Activated T-cell treated with anti-CD3 and anti-CD28 coated beads, Interleukin-2, amount 50 U/mL, for 1 hour (primary cell): ENCODE measurements around the gene IRGM.
"Not testable (repeated sequence)": the region's sequence is repeated elsewhere in the genome, so short reads cannot be mapped to it uniquely, and the experiment has no call there.

ENCODE experiments used
- DNase-seq: peaks from one replicate; pipeline ENCODE4 v3.0.0-alpha.2; 2020

Gene IRGM, protein sequence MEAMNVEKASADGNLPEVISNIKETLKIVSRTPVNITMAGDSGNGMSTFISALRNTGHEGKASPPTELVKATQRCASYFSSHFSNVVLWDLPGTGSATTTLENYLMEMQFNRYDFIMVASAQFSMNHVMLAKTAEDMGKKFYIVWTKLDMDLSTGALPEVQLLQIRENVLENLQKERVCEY

DNA sequence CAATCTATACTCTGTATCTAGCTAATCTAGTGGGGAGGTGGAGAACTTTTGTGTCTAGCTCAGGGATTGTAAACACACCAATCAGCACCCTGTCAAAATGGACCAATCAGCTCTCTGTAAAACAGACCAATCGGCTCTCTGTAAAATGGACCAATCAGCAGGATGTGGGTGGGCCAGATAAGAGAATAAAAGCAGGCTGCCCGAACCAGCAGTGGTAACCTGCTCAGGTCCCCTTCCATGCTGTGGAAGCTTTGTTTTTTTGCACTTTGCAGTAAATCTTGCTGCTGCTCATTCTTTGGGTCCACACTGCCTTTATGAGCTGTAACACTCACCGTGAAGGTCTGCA lies at the start of gene IRGM:
TSS of gene IRGM (plus strand) at position 214 of the 346 bp plus-strand sequence. CDS start 1,603 bp downstream, outside the sequence.
- not testable (repeated sequence) for DNase-seq

DNA sequence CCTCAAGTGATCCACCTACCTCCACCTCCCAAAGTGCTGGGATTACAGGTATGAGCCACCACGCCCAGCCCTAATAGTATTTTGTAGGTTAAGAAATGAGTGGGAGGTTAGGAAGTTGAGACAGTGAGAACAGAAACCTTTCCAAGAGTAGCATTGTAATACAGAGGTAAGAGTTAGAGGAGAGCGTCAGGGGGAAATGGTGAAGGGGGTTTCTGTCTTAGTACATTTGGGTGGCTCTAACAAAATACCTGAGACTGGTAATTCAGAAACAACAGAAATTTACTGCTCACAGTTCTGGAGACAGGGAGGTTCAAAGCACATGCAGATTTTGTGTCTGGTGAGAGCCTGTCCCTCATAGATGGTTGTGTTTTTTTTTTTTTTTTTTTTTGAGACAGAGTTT lies 48.9 kb upstream of the IRGM start:
- no peak for DNase-seq

DNA sequence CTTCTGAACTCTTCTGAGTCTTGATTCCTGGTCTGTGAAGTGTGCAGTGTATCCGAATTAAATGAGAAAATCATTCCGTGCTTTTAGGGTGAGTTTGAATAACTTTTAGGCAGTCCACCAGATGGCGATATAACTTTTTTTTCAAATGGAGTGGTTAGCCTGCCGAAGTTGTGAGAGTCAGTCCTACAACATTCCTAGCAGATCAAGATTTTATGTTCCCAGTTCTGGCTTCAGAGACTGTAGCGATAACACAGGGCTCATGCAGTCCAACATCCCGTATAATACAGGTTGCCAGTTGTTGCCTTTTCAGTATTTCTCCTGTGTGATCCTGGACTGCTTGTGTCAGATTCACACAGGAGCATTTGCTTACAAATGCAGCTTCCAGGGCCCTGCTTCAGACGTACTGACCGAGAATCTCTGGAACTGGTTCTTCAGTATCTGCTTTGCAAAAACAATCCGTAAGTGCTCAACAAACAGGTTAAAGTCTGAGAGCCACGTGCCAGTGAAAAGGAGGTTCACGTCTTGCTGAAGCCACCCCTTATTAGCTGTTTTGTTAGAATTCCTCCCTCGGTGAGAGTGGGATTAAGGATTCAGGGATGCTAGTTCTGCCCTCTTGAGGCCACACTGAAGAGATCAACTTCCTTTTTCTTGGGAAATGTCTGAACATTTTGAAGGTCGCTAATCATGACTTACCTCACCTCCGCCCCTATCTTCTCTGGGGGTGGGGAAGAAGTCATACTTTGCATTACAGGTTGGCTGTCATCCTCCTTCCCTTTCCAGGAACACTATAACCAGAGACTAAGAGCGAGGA lies 45.0 kb upstream of the IRGM start:
- DNase-seq: no peak

DNA sequence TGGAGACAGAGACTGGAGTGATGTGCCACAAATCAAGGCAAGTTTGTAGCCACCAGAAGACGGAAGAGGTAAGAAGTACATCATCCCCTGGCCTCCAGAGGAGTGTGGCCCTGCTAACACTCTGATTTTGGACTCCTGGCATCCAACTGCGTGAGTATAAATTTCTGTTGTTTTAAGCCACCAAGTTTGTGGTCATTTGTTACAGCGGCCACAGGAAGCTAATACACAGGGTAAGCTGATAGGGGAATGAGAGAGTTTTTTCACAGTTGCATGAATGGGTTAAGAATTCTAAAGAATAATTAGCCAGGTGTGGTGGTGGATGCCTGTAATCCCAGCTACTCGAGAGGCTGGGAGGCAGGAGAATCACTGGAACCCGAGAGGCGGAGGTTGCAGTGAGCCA lies 41.9 kb upstream of the IRGM start:
- no peak for DNase-seq

DNA sequence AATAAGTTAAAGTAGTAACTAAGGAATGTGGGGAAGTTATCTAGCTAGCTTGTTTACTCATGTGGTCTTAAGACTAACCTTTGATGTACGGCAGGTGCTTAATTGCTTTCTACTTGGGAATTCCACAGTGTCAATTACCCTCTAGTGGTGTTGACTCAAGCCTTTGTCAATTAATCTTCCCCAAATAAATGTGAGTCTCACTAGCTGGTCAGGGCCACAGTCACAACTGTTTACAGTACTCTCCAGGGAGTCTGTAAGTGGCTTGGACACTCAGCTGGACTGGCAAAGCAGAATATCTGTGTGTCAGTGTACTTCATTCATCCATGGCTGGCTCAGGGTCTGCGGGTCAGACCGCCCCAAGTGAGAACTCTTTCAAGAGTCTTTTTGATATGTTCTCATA lies 37.0 kb upstream of the IRGM start:
- no peak for DNase-seq

DNA sequence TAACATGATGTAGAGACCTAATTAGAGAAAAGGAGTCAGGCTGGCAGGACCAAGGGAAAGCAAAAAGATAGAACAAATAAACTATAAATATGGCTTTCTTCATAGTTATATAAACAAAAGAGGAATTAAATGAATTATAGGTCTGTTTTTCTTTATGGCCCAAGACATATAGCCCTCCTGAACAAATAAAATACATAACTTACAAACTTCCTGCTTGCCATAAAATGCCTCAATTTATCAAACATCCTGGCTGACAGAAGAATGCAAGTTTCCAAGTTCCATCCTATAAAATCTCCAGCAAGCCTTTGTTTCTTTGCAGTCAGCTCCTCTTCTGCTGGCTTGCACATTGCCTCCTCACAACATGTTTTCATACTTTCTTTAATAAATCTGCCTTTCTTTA lies 31.3 kb upstream of the IRGM start:
- DNase-seq: no peak

DNA sequence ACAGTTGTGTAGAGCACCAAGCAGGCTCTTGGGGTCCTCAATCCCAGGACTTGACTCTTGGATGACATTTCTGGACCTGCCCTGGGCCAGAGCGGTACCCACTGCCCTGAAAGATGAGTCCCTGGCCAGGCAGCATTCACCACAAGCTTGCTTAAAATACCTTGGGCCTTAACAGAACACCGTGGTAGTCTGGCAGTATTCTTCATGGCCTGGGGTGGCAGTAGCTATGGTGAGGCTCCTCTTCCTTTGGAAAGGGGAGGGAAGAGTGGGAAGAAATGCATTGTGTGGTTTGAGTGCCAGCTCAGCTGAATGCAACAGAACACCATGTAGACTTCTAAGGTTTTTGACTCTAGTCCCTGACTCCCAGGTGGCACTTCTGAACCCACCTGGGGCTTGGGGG lies 29.4 kb upstream of the IRGM start:
- no peak for DNase-seq

DNA sequence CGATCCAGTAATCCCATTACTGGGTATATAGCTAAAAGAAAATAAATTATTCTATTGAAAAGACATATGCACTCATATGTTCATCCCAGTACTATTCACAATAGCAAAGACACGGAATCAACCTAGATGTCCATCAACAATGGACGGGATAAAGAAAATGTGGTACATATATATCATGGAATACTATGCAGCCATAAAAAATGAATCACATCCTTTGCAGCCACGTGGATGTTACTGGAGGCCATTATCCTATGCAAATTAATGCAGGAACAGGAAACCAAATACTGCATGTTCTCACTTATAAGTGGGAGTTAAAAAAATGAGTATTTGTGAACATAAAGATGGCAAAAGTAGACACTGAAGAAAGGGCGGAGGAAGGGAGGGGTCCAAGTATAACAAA lies 16.6 kb upstream of the IRGM start:
- DNase-seq: no peak

DNA sequence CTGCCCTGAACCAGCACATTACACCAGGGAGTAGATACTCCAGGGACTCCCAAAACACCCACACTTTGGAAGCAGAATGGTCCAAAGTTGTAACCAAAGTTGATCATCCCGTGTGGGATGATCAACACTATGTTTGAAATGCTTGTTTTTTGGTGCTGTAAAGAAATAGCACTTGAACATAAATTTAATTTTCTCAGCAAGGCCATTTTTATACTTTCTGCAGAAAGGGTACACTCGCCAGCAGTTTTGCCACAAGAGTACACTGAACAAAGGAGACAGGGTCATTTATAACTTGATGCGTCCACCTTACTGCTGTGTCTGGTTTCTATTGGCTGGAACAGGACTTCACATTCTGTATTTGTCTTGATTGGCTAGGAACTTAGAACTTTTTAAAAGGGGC lies 14.5 kb upstream of the IRGM start:
- not testable (repeated sequence) for DNase-seq

DNA sequence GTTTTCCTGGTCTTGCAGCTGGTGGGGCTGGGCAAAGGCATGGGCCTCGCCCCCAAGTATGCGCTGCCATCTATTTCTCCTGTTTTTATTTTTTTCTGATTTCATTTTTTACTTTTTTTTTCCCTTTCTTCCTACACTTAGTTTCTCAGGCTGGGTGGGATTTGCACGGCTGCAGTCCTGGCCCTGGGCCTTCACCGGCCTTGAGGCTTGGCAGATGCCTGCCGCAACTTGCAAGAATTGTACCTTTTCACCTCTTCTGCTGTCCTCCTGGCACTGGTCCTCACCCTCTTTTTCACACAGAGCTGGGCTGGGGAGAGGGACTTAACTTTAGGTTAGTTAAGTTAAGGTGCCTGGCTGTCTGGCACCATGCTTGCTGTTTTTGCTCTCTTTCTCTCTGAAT lies 10.3 kb upstream of the IRGM start:
- no peak for DNase-seq

DNA sequence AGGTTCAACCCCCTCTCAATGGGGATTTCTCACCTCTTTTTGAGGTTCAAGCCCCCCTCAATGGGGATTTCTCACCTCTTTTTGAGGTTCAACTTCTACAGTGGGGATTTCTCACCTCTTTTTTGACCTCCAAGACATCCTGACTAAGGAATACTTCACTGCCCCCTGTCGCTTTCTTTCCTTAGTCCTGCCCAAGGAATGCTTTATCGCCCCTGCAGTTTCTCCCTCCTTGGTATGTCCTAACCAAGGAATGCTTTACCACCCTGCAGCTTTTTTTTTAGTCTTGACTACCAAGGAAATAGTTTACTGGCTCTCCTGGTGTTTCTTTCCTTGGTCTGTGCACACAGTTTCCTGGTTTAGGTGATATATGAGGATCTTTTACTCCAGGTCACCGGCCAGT lies 9.6 kb upstream of the IRGM start:
- DNase-seq: no peak

DNA sequence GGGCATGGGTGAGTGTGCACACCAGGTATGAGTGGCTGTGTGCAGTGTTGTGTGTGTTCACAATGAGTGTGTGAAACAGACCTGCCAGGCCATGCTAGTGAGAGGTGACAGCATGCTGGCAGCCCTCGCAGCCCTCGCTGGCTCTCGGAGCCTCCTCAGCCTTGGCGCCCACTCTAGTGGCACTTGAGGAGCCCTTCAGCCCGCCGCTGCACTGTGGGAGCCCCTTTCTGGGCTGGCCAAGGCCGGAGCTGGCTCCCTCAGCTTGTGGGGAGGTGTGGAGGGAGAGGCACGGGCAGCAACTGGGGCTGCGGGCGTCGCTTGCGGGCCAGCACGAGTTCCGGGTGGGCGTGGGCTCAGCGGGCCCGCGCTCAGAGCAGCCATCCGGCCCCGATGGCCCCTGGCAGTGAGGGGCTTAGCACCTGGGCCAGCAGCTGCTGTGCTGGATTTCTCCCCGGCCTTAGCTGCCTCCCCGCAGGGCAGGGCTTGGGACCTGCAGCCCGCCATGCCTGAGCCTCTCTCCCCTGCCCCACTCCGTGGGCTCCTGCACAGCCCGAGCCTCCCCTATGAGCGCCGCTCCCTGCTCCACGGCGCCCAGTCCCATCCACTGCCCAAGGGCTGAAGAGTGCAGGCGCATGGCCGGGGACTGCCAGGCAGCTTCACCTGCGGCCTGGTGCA lies 999 bp upstream of the IRGM start:
- DNase-seq: not testable (repeated sequence)

DNA sequence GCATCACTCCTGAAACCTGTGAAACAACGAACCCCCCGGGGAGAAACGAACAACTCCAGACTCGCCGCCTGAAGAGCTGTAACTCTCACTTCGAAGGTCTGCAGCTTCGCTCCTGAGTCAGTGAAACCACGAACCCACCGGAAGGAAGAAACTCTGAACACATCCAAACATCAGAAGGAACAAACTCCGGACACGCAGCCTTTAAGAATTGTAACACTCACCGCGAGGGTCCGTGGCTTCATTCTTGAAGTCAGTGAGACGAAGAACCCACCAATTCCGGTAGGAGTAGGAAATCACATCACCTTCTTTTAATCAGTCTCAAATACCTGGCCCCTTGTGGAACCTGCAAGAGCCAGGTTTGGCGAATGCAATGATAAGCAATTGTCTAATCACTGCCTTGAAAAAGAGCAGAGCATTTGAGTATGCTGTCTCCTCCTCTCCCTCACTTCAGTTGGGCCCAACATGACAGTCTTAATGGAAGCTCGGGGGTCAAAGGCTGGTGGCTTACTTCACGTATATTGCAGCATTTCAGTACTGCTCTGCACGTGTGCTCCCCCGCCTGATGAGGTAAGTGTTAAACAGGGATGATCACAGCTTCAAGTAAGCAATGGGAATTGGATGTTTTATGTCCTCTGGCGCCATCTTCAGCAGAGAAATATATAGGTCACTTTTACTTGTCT lies 473 bp downstream of the IRGM start:
- DNase-seq: peak; percentile 49

DNA sequence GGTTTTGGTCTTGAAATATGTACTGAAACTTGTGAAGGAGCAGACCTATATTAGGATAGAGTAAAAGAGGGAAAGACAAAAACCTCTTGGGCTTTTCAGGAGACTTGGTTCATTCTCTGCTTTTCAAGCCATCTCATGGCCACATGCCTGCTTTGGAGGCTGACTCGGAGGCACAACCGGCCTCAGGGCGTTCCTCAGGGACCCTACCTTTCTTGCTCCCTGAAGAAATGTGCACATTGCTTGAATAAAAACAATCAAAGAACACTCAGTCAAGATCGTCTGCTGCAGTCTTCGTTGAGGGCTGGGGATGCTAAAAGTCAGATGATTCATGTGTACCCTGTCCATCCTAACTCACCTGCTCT lies 994 bp downstream of the IRGM start:
- no peak for DNase-seq

DNA sequence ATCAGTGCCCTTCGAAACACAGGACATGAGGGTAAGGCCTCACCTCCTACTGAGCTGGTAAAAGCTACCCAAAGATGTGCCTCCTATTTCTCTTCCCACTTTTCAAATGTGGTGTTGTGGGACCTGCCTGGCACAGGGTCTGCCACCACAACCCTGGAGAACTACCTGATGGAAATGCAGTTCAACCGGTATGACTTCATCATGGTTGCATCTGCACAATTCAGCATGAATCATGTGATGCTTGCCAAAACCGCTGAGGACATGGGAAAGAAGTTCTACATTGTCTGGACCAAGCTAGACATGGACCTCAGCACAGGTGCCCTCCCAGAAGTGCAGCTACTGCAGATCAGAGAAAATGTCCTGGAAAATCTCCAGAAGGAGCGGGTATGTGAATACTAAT lies 1.9 kb downstream of the IRGM start:
- no peak for DNase-seq

DNA sequence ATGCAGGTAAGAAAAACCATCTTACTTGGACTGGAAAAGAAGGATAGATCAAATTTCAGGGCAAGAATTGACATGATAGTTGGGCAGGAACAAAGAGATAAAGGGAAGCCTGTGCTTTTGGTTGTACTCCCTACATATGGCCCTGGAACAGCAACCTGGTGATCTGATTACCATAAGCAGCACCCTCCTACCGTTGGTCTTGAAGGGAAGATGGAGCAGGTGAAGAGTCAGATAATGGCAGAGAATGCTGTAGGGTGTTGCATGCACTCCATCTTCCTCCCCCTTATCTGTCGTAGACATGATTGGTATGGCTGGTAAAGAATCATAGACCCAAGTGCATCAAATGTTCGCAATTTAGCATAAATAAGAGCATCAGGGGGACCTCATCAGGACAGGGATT lies 4.7 kb downstream of the IRGM start:
- DNase-seq: no peak

DNA sequence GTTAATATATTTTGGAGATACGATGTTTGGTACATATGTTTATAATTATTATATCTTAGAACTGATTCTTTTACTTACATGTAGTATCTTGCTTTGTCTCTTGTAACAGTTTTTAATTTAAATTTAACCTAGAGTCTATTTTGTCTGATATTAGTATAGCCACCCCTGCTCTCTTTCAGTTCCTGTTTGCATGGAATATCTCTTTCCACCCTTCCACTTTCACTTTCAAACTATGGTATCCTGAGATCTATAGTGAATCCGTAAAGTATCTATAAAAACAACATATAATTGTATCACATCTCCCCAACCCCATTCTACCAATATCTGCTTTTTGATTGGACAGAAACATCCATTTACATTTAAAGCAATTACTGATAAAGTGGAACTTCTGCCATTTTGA lies 7.2 kb downstream of the IRGM start:
- no peak for DNase-seq

DNA sequence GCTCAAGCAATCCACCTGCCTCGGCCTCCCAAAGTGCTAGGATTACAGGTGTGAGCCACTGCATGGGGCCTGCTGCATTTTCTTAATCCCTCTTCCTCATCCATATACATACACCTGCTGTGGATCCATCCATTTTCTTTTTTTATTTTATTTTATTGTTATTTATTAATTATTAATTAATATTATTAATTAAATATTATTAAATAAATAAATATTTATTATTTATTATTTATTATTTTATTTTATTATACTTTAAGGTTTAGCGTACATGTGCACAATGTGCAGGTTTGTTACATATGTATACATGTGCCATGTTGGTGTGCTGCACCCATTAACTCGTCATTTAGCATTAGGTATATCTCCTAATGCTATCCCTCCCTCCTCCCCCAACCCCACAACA lies 10.4 kb downstream of the IRGM start:
- not testable (repeated sequence) for DNase-seq

DNA sequence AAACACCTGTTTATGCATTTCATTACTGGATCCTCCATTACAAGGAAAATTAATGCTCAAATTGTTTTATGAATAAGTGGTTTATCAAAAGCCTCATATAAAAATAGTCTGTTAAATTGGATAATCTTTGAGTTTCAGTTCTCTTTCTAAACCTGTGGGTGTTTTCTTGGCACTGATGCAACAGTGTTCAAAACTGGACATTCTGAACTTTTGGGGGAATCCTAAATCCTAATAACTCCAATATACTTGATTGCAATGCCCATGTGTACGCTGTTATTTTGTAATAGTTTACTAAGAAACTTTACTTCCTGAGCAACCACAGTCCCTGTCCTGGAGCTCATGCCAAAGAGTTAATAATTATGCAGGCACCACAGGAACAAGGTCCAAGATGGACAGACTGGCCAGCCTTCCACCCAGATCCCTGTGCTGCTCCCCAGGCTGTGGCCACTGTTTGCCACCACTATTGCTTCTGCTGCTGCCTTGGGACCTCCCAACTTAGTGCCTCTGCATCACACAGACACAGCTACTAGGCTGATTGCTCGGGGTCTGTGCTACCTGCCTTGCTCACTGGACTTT lies 14.0 kb downstream of the IRGM start:
- no peak for DNase-seq

DNA sequence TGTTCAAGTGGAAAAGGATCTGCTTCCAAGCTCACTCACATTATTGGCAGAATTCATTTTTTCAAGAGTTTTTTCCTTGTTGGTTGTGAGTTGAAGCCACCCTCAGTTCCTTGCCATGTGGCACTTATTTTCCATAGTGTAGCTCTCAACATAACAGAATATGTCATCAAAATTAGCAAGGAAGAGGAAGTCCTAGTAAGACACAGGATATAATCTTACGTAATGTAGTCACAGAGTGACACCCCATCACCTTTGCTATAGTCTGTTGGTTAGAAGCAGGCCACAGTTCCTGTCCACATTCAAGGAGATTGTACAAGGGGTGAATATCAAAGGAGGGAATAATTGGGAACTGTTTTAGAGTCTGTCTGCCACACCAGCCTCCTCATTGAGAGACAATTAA lies 15.7 kb downstream of the IRGM start:
- no peak for DNase-seq

DNA sequence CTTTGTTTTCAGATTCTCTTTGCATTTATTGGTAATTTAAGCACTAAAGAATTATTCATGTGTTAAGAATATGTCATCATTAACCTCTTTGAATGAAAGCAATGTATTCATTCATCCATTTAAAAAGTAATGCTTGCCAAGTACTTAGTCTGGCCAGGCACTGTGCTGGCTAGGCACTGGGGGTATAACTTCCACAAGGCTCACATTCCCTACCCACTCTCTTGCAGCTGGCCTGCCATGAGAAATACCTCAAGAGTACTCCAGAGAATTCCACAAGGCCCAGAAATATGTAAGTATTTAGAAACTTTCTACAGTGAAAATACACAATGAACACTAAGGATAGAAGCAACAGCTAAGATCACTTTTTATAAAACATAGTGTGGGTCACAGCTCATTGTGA lies 33.0 kb downstream of the IRGM start:
- DNase-seq: no peak

DNA sequence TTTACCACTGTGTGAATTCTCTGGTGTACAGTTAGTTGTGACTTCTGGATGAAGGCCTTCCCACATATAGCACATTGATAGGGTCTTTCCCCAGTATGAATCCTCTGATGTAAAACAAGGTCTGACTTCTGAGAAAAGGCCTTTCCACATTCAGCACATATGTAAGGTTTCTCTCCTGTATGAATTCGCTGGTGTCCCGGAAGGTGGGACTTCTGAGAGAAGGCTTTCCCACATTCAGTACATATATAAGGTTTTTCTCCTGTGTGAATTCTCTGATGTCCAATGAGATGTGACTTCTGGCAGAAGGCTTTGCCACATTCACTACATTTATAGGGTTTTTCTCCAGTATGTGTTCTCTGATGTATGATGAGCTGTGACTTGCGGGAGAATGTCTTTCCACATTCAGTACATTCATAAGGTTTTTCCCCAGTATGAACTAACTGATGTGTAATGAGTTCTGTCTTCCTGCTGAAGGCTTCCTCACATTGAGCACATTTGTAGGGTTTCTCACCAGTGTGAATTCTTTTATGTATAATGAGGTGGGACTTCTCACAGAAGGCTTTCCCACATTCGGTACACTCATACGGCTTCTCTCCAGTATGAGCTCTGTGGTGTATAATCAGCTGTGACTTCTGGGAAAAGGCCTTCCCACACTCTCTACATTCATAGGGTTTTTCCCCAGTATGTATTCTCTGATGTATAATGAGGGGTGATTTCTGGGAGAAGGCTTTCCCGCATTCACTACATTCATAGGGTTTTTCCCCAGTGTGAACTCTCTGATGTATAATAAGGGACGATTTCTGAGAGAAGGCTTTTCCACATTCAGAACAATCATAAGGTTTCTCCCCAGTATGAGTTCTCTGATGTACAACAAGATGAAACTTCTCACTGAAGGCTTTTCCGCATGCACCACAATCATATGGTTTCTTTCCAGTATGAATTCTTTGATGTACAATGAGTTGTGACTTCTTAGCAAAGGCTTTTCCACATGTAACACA lies 49.4 kb downstream of the IRGM start:
- no peak for DNase-seq
